DOHH2 (cell line): ENCODE results near the gene SAMD10.

Experiments used
- H3F3A ChIP-seq: fragments of 200-600 bp; sonication (generic), shearing (Covaris generic); 2 replicates; pipeline ENCODE4 v1.6.0; 2016; ENCODE audit warnings: antibody characterized with exemption, mild to moderate bottlenecking; ENCODE audit not compliant: control insufficient read depth, insufficient read depth
- H3K27ac ChIP-seq: fragments of 200-600 bp; sonication (generic); 2 replicates; pipeline ENCODE4 v1.5.1; 2014; ENCODE audit warnings: low read depth, mild to moderate bottlenecking, low read length, moderate library complexity
- H3K27me3 ChIP-seq: fragments of 200-600 bp; sonication (generic); 2 replicates; pipeline ENCODE4 v1.6.1; 2014; ENCODE audit warnings: mild to moderate bottlenecking, low read length, mixed read lengths; ENCODE audit not compliant: control insufficient read depth
- H3K36me3 ChIP-seq: fragments of 200-600 bp; sonication (generic); 2 replicates; pipeline ENCODE4 v1.6.1; 2014; ENCODE audit warnings: mild to moderate bottlenecking, low read length, moderate library complexity, mixed read lengths; ENCODE audit not compliant: control insufficient read depth
- H3K4me1 ChIP-seq: fragments of 200-600 bp; sonication (generic); 2 replicates; pipeline ENCODE4 v1.6.1; 2014; ENCODE audit warnings: mild to moderate bottlenecking, low read length, mixed read lengths; ENCODE audit not compliant: control insufficient read depth
- H3K4me2 ChIP-seq: fragments of 200-600 bp; sonication (generic); 2 replicates; pipeline ENCODE4 v1.6.0; 2014; ENCODE audit warnings: mild to moderate bottlenecking, low read length, moderate library complexity
- H3K4me3 ChIP-seq: fragments of 200-600 bp; sonication (generic); 2 replicates; pipeline ENCODE4 v1.5.1; 2014; ENCODE audit warnings: mild to moderate bottlenecking, low read length, mixed read lengths
- H3K79me2 ChIP-seq: fragments of 200-600 bp; sonication (generic); 2 replicates; pipeline ENCODE4 v1.6.1; 2014; ENCODE audit warnings: mild to moderate bottlenecking, low read length, mixed read lengths; ENCODE audit not compliant: control insufficient read depth
- H3K9me2 ChIP-seq: fragments of 200-600 bp; sonication (generic); replicated peaks from 2 replicates; pipeline ENCODE4 v1.6.1; 2014; ENCODE audit warnings: mild to moderate bottlenecking, low read length, mixed read lengths; ENCODE audit not compliant: control insufficient read depth
- H3K9me3 ChIP-seq: fragments of 200-600 bp; sonication (generic); 2 replicates; pipeline ENCODE4 v1.6.1; 2014; ENCODE audit warnings: antibody characterized with exemption, low read length, mixed read lengths; ENCODE audit not compliant: control insufficient read depth, insufficient read depth
- H4K20me1 ChIP-seq: fragments of 200-600 bp; sonication (generic); 2 replicates; pipeline ENCODE4 v1.6.0; 2014; ENCODE audit warnings: low read depth, mild to moderate bottlenecking, antibody characterized with exemption, low read length, moderate library complexity; ENCODE audit not compliant: control insufficient read depth, insufficient read depth
- EZH2phosphoT487 ChIP-seq: fragments of 200-600 bp; sonication (generic); IDR thresholded peaks from 2 replicates; pipeline ENCODE4 v1.6.1; 2017; ENCODE audit warnings: borderline replicate concordance, mild to moderate bottlenecking, antibody characterized with exemption, low read length, moderate library complexity, mixed read lengths
- TF ChIP-seq, protein P1 (sequence below): fragments of 200-600 bp; sonication (generic); IDR thresholded peaks from one replicate; pipeline ENCODE4 v1.5.1; 2014; ENCODE audit warnings: antibody characterized with exemption, mild to moderate bottlenecking, low read depth, low read length; ENCODE audit not compliant: poor library complexity, severe bottlenecking

The SAMD10 gene

DNA sequence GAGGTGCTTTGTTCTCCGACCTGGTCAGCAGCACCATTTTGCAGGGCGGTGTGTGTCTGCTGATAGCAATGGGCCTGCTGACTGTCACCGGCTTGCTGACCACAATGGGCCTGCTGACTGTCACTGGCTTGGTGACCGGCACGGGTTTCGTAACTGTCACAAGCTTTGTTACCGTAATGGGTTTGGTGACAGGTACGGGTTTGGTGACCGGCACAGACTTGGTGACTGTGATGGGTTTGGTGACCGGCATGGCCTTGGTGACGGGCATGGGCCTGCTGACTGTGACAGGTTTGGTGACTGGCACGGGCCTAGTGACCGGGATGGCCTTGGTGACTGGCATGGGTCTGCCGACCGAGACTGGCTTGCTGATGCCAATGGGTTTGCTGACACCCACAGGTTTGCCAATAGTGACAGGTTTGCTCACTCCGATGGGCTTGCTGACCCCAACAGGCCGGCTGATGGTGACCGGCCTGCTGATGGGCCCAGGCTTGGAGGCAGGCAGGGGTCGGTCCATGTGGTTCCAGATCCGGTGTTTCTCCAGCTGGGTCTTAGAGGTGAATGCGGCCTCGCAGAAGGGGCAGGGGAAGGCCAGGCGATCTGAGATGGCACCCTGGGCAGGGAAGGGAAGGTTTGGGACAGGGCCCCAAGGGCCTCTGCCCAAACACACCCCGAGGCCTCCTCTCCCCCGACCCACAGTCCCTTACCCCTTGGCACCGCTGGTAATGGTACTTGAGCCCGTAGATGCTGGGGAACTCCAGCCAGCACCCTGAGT is 13.1 kb downstream of the SAMD10 start:
- no peaks in the 10 kb centered on the region for H3K27me3 ChIP-seq
- peaks cover 8% of the 10 kb centered on the region for H3K9me3 ChIP-seq
- peaks cover 17% of the 10 kb centered on the region for H3K79me2 ChIP-seq
- peaks cover 6% of the 10 kb centered on the region; the same call in 1 of the 2 replicates for H3F3A ChIP-seq
- H3K36me3 ChIP-seq = peaks cover 58% of the 10 kb centered on the region
- H3K27ac ChIP-seq = no peak overlapping the region
- peaks cover 23% of the 10 kb centered on the region for H3K4me1 ChIP-seq
- H4K20me1 ChIP-seq = no peaks in the 10 kb centered on the region
- H3K4me2 ChIP-seq = no peak overlapping the region
- no peak overlapping the region for H3K4me3 ChIP-seq
- no peaks in the 10 kb centered on the region for H3K9me2 ChIP-seq
- no peak for TF ChIP-seq EZH2phosphoT487
- TF ChIP-seq, protein P1, sequence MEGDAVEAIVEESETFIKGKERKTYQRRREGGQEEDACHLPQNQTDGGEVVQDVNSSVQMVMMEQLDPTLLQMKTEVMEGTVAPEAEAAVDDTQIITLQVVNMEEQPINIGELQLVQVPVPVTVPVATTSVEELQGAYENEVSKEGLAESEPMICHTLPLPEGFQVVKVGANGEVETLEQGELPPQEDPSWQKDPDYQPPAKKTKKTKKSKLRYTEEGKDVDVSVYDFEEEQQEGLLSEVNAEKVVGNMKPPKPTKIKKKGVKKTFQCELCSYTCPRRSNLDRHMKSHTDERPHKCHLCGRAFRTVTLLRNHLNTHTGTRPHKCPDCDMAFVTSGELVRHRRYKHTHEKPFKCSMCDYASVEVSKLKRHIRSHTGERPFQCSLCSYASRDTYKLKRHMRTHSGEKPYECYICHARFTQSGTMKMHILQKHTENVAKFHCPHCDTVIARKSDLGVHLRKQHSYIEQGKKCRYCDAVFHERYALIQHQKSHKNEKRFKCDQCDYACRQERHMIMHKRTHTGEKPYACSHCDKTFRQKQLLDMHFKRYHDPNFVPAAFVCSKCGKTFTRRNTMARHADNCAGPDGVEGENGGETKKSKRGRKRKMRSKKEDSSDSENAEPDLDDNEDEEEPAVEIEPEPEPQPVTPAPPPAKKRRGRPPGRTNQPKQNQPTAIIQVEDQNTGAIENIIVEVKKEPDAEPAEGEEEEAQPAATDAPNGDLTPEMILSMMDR = no peak

DNA sequence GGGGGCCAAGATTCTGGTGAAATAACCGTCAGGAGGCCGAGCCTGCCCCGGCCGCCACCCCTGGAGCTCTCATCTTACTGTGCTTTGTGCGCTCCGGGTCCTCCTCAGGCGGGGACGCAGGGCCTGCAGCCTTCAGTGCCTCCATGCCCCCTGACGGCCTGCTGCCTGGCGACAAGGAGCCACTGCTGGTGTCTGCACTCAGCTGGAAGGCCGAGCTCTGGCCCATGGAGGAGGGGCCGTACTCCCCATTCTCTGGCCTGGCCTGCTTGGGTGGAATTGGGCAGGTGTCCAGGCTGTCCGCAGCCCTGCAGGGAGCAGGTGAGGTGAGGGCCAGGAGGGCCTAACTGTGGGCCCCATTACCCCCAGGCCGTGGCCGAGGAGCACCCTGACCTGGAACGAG is 15.0 kb downstream of the SAMD10 start:
- TF ChIP-seq EZH2phosphoT487 = no peak
- TF ChIP-seq, protein P1 = no peak
- H3K27me3 ChIP-seq = no peaks in the 10 kb centered on the region
- no peak overlapping the region for H3K4me2 ChIP-seq
- no peak overlapping the region for H3K4me3 ChIP-seq
- no peaks in the 10 kb centered on the region for H3K9me2 ChIP-seq
- H3K4me1 ChIP-seq = peaks cover 11% of the 10 kb centered on the region
- no peaks in the 10 kb centered on the region for H3F3A ChIP-seq
- H3K9me3 ChIP-seq = peaks cover 8% of the 10 kb centered on the region
- H3K36me3 ChIP-seq = peaks cover 65% of the 10 kb centered on the region
- peaks cover 17% of the 10 kb centered on the region for H3K79me2 ChIP-seq
- H3K27ac ChIP-seq = no peak overlapping the region
- no peaks in the 10 kb centered on the region for H4K20me1 ChIP-seq

DNA sequence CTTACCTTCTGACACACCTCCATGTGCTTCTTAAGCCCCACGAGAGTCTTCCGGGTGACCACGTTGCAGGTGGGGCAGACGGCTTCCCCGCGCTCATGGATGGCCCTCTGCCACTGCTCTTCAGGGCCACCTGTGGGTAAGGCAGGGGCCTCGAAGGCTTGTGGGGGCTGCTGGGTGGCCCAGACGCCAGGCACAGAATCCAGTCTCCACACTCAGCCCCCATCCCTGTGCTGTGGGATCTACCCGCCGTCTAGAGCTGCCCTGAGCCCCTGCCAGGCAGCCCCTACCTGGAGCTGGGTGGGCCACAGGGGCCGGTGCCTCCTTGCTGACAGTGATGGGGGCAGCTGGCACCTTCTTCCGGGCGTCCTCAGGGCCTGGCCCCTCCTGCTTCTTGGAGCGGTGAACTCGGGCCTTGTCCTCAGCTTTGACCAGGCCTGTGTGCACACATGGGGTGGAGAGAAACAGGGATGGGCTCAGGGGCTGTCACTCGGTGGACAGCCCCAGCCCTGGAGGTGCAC is 15.6 kb downstream of the SAMD10 start:
- no peaks in the 10 kb centered on the region for H4K20me1 ChIP-seq
- no peaks in the 10 kb centered on the region for H3K9me2 ChIP-seq
- peaks cover 12% of the 10 kb centered on the region for H3K79me2 ChIP-seq
- H3K27ac ChIP-seq = no peak overlapping the region
- no peaks in the 10 kb centered on the region for H3K27me3 ChIP-seq
- peaks cover 68% of the 10 kb centered on the region for H3K36me3 ChIP-seq
- H3F3A ChIP-seq = no peaks in the 10 kb centered on the region
- H3K4me3 ChIP-seq = no peak overlapping the region
- H3K9me3 ChIP-seq = peaks cover 8% of the 10 kb centered on the region
- peaks cover 8% of the 10 kb centered on the region for H3K4me1 ChIP-seq
- H3K4me2 ChIP-seq = no peak overlapping the region
- TF ChIP-seq EZH2phosphoT487 = no peak
- TF ChIP-seq, protein P1 = no peak
